ENCODE results near the gene AMN. TPM values are rescaled to one million over a fixed set of nuclear protein-coding genes. Genes with fewer than 3 reads are reported as not detected.

Gene AMN
- total RNA-seq, 4 donors from 2014 or later, result 0.59 TPM; not detected in 3

- WGBS, 2 donors (ENCODE audit: low coverage in 1 of 2), result 56 to 93% methylated on average over 3 to 8 of the region's 18 CpGs
- H3K27ac ChIP-seq, result no peak overlapping the region
- H3K36me3 ChIP-seq, result peaks cover 0 to 10% of the 10 kb centered on the region in 2 donors
- H3K4me3 ChIP-seq, result no peak overlapping the region
- H3K4me1 ChIP-seq, result no peaks in the 10 kb centered on the region
- no peak for ATAC-seq
- H3K27me3 ChIP-seq, result peaks cover 10% of the 10 kb centered on the region
- no peaks in the 10 kb centered on the region for H3K9me3 ChIP-seq
- TF ChIP-seq CTCF (IDR thresholded peaks at IDR 0.05), result no peak
- TF ChIP-seq POLR2A (IDR thresholded peaks at IDR 0.05), result no peak
- no peak for TF ChIP-seq EP300 (IDR thresholded peaks at IDR 0.05)
- no peak for TF ChIP-seq POLR2AphosphoS5 (IDR thresholded peaks at IDR 0.05)
Measured at GRCh38 chr14:102916347-102917055, 6.0 kb upstream of the AMN start.

- 89% methylated on average over 5 of the region's 6 CpGs; no CpG with 5 or more reads in 1 of the 2 donors for WGBS, 2 donors (ENCODE audit: low coverage in 1 of 2)
- Histone ChIP-seq H3K27ac (no peak overlapping the region), H3K27me3 (peaks cover 15% of the 10 kb centered on the region), H3K36me3 (peaks cover 0 to 5% of the 10 kb centered on the region in 2 donors), H3K4me1 (no peaks in the 10 kb centered on the region), H3K4me3 (no peak overlapping the region), H3K9me3 (no peaks in the 10 kb centered on the region)
- TF ChIP-seq CTCF (IDR thresholded peaks at IDR 0.05) (no peak), POLR2A (IDR thresholded peaks at IDR 0.05) (no peak), POLR2AphosphoS5 (IDR thresholded peaks at IDR 0.05) (no peak), EP300 (IDR thresholded peaks at IDR 0.05) (no peak)
- ATAC-seq, result no peak
Measured at GRCh38 chr14:102917056-102917385, 5.4 kb upstream of the AMN start.

GRCh38 chr14:102917469-102918211 lies 4.8 kb upstream of the AMN start:
- ATAC-seq, result peak; percentile 11

GRCh38 chr14:102918438-102918837 lies 4.0 kb upstream of the AMN start:
- peaks cover 29% of the 10 kb centered on the region for H3K27me3 ChIP-seq
- no peak overlapping the region for H3K27ac ChIP-seq
- no peaks in the 10 kb centered on the region for H3K9me3 ChIP-seq
- no peak overlapping the region for H3K4me3 ChIP-seq
- H3K36me3 ChIP-seq, result no peaks in the 10 kb centered on the region
- no peak for ATAC-seq
- peaks cover 0 to 11% (median 6%) of the 10 kb centered on the region in 3 donors for H3K4me1 ChIP-seq
- 52 to 61% methylated on average over 2 of the region's 2 CpGs for WGBS, 2 donors (ENCODE audit: low coverage in 1 of 2)
- no peak for TF ChIP-seq POLR2A (IDR thresholded peaks at IDR 0.05)
- no peak for TF ChIP-seq POLR2AphosphoS5 (IDR thresholded peaks at IDR 0.05)

More at GRCh38 chr14:102917469-102918211, 4.8 kb upstream of the AMN start:
- TF ChIP-seq EP300 (IDR thresholded peaks at IDR 0.05) (no peak), CTCF (IDR thresholded peaks at IDR 0.05) (peak in 3 of 4 experiments; percentile 29 to 75 (median 48)), POLR2AphosphoS5 (IDR thresholded peaks at IDR 0.05) (no peak)
- Histone ChIP-seq H3K27me3 (peaks cover 21% of the 10 kb centered on the region), H3K9me3 (no peaks in the 10 kb centered on the region), H3K4me1 (peaks cover 0 to 3% (median under 1%) of the 10 kb centered on the region in 3 donors), H3K36me3 (no peaks in the 10 kb centered on the region), H3K27ac (no peak overlapping the region), H3K4me3 (no peak overlapping the region)
- WGBS, 2 donors (ENCODE audit: low coverage in 1 of 2), result 40% methylated on average over 4 of the region's 12 CpGs; no CpG with 5 or more reads in 1 of the 2 donors

- WGBS, 2 donors (ENCODE audit: low coverage in 1 of 2), result 97 to 98% methylated on average over 5 of the region's 5 CpGs
Measured at GRCh38 chr14:102920273-102920997, 2.0 kb upstream of the AMN start.

More at GRCh38 chr14:102920273-102920997, 2.0 kb upstream of the AMN start:
- TF ChIP-seq CTCF (IDR thresholded peaks at IDR 0.05), result no peak
- peaks cover 49% of the 10 kb centered on the region for H3K27me3 ChIP-seq
- no peak overlapping the region for H3K27ac ChIP-seq
- H3K36me3 ChIP-seq, result no peaks in the 10 kb centered on the region
- ATAC-seq, result no peak
- peaks cover 0 to 19% (median 8%) of the 10 kb centered on the region in 3 donors for H3K4me1 ChIP-seq
- no peaks in the 10 kb centered on the region for H3K9me3 ChIP-seq
- H3K4me3 ChIP-seq, result no peak overlapping the region

All from gastroesophageal sphincter (tissue), 4 donors.